ENCODE data around the gene ITGA7.

ITGA7 gene

GRCh38 chr12:55636853-55637252 is 70.9 kb downstream of the ITGA7 start, which contains the start of gene OR10P1:
OR10P1 (plus strand) TSS chr12:55636892; CDS start chr12:55636892, 0 bp downstream.
- no peak for DNase-seq

- no peak for DNase-seq
Measured at GRCh38 chr12:55636116-55636655, 71.5 kb downstream of the ITGA7 start.
